Endothelial cell of umbilical vein (primary cell): ENCODE data around the gene EXOC6.

Experiments
- EZH2 ChIP-seq: IDR thresholded peaks from 2 replicates; pipeline ENCODE4 v1.6.1; 2012; ENCODE audit warnings: borderline replicate concordance, low read depth, mild to moderate bottlenecking, moderate library complexity, low read length, inconsistent platforms; ENCODE audit not compliant: severe bottlenecking
- GATA2 ChIP-seq: IDR thresholded peaks from 2 replicates; pipeline ENCODE4 v1.7.0; 2011; ENCODE audit warnings: low read depth, mild to moderate bottlenecking, moderate library complexity, mixed read lengths, low read length; ENCODE audit not compliant: insufficient read length, insufficient read depth
- JUN ChIP-seq: IDR thresholded peaks from 2 replicates; pipeline ENCODE4 v1.6.1; 2011; ENCODE audit warnings: borderline replicate concordance, low read depth; ENCODE audit not compliant: insufficient read length, insufficient read depth
- POLR2A ChIP-seq: IDR thresholded peaks from 2 replicates; pipeline ENCODE4 v1.6.1; 2012; ENCODE audit warnings: low read depth, mild to moderate bottlenecking, control low read depth, low read length

- TF ChIP-seq EZH2 (no peak), JUN (peak; percentile 70), GATA2 (no peak), POLR2A (no peak)
These were observed 123.9 kb downstream of the EXOC6 start for GRCh38 chr10:92972066-92972870.
